Fibroblast of villous mesenchyme (primary cell): ENCODE measurements around the gene SLC22A7. TPM values are rescaled to one million over a fixed set of nuclear protein-coding genes. Genes with fewer than 3 reads are reported as not detected.

Experiments
- DNase-seq: peaks from one replicate; pipeline ENCODE4 v3.0.0-alpha.2; 2010; ENCODE audit warnings: low read depth
- H3K4me3 ChIP-seq: 2 replicates; pipeline ENCODE4 v1.5.1; 2011; ENCODE audit warnings: low read depth, mild to moderate bottlenecking, low read length
- CTCF ChIP-seq: IDR thresholded peaks from 2 replicates; pipeline ENCODE4 v1.5.1; 2012; ENCODE audit warnings: low read depth, mild to moderate bottlenecking, low read length; ENCODE audit not compliant: insufficient read depth
- total RNA-seq: library from RNA; depleted of rRNA; stranded (reverse); fragments of >200 nt; gene quantifications from 2 replicates; pipeline ENCODE4 v1.2.3, GENCODE V29; 2012

The SLC22A7 gene
- total RNA-seq, 1 donor: not detected

DNA sequence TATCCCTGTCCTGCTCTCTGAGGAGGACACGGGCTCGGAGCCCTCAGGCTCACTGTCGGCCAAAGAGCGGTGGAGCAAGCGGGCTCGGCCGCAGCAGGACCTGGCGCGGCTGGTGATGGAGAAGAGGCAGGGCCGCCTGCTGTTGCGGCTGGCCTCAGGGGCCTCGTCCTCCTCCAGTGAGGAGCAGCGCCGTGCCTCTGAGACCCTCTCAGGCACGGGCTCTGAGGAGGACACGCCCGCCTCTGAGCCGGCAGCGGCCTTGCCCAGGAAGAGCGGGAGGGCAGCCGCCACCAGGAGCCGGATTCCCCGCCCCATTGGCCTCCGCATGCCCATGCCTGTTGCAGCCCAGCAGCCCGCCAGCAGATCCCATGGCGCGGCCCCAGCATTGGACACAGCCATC lies 14.2 kb upstream of the SLC22A7 start:
- TF ChIP-seq CTCF: no peak
- DNase-seq: no peak
- no peak overlapping the region for H3K4me3 ChIP-seq

- no peak overlapping the region for H3K4me3 ChIP-seq
- TF ChIP-seq CTCF: no peak
- DNase-seq: no peak
Measured at GRCh38 chr6:43284991-43285781, 12.9 kb upstream of the SLC22A7 start.

DNA sequence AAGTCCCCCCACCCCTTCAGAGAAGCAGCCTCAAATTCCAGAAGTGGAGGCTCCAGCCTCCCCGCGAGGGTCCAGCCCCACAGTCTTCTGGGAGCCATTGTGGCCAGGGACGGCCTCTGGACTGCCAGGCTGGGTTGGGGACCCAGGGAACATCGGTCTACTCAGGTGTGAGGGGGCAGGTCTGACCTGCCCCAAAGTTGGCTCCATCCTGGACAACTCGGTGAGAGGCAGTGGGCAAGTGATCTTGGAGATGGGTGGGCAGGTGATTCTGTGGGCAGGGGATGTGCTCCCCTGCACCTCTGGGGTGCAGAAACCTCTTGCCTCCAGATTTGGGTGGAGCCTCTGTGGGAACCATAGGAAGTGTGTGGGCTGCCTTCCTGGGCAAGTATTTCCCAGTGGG lies 12.2 kb upstream of the SLC22A7 start:
- no peak for TF ChIP-seq CTCF
- H3K4me3 ChIP-seq: no peak overlapping the region
- no peak for DNase-seq

DNA sequence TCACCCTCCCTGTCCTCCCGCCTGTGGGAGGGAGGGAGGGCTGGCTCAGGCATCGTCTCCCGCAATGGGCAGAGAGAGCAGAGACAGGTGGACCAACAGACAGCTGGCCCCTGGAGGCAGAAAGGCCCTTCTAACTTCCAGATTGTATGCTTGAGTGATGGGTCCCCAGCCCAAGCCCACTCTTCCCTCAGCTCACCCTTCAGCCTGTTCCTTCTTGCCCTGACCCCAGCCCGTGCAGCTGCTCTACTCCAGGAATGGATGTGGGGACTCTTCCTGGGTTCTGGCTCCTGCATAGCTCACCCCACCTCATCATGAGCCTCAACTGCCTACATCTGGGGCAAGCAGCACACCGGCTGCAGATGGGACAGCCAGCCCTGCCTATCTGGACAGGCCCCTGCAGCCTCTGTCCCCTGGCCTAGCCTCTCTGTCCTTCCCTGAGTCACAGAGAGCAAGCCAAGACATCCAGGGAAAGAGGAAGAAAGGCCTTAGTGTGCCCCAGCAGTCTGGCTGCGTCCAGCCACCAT lies 11.5 kb upstream of the SLC22A7 start:
- TF ChIP-seq CTCF: no peak
- H3K4me3 ChIP-seq: no peak overlapping the region
- DNase-seq: no peak

DNA sequence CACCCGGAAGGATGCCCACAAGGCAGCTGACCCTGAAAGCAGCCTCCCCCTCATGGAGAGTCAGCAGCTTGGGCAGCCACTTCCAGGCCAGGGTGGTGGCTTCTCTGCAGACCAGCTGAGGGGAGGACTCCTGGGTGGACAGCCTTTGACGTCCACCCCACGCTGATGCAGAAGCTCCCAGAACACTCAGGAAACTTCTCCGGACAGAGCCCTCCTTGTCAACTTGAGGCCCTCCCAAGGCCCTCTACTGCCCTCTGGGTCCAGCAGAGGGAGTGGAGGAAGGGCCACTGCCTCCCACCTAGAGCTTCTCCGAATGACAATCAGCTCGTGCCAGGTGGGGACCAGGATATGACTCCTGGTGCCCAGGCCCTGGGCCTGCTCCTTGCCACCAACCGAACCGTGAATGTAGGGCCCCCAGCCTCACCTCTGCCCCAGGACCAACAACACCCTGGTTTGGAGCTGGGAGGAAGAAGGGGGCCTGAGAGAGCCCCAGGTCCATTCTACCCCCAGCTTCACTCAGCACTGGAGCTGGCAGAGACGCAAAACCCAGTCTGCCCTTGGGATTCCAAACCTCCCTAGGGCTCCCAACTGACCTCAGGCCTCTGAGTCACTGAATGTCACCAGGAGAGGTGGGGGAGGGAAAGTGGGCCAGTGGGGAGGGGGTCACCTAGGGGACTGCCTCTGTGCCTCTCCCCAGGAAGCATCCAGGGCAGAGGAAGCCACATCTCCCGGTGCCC lies 10.9 kb upstream of the SLC22A7 start:
- TF ChIP-seq CTCF: peak; percentile 15
- DNase-seq: no peak
- no peak overlapping the region for H3K4me3 ChIP-seq

DNA sequence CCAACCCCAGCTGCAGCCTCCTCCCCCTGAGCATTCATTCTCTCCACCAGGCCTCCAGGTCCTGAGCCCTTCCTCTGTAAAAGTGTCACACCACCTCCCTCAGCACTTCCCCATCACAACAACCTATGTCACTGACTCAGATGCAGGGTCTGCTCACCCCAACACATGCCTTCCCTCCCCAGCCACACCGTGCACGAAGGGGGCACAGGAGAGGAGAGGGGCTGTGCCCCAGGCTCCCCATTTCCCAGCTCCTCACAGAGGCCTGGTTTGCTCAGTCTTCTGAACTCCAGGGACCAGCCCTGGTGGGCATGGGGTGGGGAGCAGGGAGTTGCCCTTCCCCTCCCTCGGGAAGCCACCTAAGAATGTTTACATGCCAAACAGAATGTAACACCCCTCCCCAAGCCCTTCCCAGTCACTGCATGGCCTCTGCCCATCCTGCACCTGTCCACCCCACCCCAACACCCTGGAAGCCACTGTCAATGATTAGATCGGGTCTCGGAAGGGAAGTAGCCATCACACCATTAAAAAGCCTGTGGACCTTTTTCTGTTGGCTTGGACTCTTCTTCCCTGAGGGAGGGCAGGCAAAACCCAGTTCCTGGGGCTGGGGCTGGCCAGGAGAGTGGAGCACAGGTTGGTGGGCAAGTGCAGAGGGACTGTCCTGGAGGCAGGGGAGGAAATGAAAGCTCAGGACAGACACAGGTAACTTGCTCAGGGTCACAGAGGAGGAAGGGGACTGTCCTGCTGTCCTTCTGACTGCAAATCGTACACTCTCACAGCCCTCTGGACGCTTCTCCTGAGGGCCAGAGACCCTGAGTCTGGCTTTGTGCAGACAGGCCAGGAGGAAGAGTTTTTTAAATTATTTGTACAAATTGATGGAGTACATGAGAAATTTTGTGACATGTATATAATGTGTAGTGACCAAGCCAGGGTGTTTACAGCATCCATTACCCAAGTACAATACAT lies 10.1 kb upstream of the SLC22A7 start:
- H3K4me3 ChIP-seq: no peak overlapping the region
- TF ChIP-seq CTCF: no peak
- DNase-seq: no peak
